Measurements from ENCODE around the gene ATF5.
"Not testable (repeated sequence)": the region's sequence is repeated elsewhere in the genome, so short reads cannot be mapped to it uniquely, and the experiment has no call there.

The ATF5 gene

DNA sequence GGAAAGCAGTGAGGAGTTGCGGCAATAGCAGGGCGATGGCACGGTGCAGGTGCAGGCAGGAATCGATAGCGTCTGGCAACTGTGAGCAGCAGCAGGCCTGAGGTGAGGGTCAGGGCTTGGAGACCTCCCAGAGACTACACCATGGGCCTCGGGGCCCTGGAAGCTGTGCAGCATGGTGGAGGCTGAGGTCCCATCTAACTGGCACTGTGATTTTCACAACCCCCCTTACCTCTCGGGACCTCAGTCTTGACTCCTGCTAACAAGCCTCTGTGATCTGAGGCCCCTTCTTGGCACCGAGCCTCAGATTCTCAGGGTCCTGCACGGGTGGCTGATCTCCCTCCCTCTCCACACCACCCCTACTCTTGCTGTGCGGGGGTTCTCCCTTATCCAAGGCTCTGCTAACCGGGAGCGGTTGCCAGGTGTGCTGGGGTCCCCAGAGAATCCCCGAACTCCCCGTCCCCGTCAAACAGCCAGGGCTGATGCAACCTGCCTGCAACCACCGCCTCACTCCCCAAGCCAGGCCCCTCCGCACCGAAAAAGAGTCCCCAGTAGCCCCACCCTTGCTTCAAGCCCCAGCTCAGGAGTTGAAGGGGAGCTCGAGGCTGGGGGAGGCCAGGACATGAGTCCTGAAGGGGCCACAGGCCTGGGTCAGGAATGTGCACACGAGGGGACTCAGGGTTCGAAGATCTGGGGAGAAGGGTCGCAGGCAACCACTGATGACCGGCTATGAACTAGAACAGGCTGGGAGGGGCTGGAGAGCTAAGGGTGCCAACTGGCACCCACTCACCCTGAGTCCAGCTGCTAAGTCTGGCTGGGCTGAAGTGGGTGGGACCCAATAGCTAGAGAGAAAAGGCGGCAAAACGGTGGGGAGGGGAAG lies 4.8 kb upstream of the ATF5 start:
- DNase-seq, result no peak

DNA sequence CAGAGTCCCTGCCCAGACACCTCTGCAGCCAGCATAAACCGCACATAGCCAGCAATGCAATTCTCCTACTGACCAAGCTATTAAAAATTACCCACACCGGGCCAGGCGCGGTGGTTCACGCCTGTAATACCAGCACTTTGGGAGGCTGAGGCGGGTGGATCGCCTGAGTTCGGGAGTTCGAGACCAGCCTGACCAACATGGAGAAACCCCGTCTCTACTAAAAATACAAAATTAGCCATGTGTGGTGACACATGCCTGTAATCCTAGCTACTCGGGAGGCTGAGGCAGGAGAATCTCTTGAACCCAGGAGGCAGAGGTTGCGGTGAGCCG lies 4.2 kb upstream of the ATF5 start:
- DNase-seq, result not testable (repeated sequence)

- no peak for DNase-seq
Measured at GRCh38 chr19:49925486-49925885, 3.5 kb upstream of the ATF5 start.

DNA sequence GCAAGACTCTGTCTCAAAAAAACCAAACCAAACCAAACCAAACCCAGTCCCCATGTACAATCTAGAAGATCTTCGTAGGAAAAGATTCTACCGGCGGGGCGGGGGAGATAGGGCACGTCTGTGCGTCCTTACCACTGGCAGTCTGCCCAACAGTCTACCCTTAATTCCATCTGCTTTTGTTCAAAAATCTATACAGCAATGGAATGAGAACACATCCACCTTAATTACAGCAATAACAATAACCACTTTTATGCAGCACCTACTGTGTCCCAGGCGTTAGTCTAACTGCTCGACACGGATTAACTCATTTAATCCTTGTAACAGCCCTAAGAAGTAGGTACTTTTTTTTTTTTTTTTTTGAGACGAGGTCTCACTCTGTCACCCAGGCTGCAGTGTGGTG lies 2.5 kb upstream of the ATF5 start:
- no peak for DNase-seq

DNA sequence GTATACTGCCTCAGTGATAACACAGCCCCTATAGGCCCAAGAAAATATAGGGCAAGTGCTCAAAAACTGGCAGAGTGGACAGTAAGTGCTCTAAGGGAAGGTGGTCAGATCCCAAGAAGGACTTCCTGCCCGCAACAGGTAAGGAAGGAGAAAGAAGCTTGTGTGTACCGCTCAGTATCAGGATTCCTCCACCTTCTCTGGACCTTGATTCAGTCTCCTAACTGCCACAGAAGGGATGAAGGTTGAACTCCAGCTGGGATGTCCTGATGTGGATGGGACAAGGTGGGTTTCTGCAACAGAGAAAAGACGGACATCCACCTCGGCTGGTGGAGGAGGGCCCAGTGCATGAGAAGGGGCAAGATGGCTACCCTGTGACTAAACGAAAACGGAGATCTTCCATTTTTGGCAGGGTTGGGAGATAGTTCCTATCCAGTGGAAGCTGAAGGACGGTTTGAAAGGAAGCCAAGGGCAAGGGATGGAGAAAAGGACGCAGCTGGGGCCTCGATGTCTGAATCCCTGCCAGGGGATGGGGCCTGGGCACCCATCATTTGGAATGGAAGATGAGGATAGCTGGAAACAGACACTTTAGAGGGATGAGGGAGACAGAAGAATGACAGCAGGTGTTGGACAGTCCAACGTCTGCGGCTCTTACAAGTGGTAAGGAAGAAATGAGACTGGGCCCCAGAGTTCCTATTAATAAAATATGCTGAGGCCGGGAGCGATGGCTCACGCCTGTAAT lies 1.3 kb upstream of the ATF5 start:
- DNase-seq, result no peak

DNA sequence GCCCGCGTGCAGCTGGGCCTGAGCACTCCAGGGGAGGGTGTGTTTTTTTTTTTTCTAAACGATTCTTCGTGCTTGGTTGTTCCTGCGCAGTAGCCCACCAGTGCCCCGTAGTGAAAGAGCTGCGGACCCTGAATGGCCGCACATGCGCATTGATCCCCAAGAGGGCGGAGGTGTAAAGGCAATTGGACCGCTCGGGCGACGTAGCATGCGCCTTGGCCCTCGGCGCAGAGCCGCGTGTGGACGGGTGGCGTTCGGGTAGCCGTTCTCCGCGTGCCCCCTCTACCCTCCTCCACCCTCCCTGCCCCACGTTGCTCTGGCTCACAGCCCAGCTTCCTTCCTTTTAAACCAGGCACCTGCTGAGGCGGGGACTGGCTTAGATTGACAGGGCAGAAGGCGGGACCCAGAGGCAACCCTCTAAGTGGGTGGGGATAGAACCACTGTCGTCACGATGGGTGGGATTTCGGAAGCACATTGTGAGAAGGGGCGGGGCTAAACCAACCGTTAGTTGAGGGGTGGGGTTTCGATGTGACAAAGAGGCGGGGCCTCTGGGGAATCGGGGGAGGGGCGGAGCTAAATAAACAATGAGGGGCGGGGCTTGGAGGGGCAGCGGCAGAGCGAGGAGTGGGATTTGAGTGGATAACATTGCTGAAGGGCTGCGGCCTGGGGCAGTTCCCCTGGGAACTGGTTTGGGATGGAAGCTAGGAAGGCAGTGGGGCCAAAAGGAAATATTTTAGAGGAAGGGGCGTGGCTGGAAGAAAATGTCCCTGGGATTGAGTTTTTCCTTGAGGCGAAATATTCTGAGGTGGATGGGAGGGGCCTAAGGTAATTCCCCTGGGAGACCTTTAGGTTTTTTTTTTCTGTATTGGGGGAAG lies 842 bp downstream of the ATF5 start:
- DNase-seq, result peak; percentile 95

GRCh38 chr19:49930483-49931011 lies 1.5 kb downstream of the ATF5 start:
- DNase-seq, result no peak

- DNase-seq, result no peak
Measured at GRCh38 chr19:49931293-49932040, 2.5 kb downstream of the ATF5 start.

DNA sequence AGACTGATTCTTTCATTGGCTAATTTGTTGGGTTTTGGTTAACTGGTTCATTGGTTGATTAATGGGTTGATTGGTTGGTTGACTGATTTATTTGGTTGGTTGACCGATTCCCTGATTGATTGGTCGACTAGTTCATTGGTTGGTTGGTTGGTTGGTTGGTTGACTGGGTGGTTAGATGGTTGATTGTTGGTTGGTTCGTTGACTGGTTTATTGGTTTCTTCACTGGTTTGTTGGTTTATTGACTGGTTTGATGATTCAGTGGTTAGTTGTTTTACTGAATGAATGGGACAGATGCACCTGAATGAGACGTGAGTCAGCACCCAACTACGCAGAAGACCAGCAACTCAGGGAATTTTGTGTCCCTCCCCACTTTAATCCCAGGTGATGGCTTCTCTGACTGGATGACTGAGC lies 3.0 kb downstream of the ATF5 start:
- no peak for DNase-seq

GRCh38 chr19:49932731-49933131 lies 3.7 kb downstream of the ATF5 start:
- DNase-seq, result no peak

- no peak for DNase-seq
Measured at GRCh38 chr19:49933643-49934042, 4.6 kb downstream of the ATF5 start.

DNA sequence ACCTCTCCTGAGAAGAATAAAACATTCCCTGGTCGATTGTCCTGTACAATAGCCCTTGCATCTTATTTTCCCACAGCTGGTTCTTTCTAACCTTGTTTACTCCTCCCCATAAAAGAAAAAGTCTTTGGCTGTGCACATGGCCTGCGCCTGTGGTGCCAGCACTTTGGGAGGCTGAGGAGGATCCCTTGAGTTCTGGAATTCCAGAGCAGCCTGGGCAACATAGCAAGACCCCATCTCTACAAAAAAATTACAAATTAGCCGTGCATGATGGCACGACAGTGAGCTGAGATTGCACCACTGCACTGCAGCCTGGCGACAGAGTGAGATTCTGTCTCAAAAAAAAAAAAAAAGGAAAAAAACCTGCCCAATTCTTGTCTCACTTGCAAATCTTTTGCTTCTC lies 7.5 kb downstream of the ATF5 start:
- DNase-seq, result no peak

- peak; percentile 33 for DNase-seq
Measured at GRCh38 chr19:49937750-49938381, 8.9 kb downstream of the ATF5 start.

- DNase-seq, result no peak
Measured at GRCh38 chr19:49938662-49939061, 9.7 kb downstream of the ATF5 start.

DNA sequence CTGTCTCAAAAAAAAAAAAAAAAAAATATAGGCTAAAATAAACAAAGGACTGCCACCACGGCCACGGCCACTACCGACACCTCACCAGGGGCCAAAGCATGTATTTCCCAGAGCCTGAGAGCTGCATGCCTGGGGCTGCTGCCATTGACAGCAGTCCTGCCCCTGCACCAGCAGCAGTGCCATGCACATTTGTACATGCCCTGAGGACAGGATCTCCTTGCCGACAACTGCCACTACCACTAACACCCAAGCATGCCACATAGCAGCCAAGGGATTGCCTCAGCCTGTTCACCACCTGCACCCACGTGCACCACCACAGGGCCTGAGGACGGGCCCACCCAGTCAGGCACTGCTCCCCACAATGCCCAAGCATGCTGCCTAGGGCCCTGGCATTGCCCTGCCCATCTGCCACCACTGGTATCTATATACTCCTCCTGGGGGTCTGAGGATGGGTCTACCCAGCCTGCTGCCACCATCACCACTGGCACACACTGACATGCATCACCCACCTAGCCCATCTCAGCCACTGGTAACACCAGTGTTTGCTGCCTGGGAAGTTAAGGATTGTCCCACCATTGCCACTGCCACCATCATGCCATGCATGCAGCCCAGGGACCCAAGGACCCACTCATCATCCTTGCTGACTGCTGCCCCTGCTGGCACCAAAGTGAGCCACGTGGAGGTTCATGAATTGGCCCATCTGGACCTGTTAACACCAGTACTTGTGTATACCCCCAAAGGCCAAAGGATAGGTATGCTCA lies 10.9 kb downstream of the ATF5 start:
- DNase-seq, result no peak

GRCh38 chr19:49940482-49940791 lies 11.4 kb downstream of the ATF5 start:
- DNase-seq, result no peak

- DNase-seq, result not testable (repeated sequence)
Measured at GRCh38 chr19:49944567-49944966, 15.6 kb downstream of the ATF5 start.

DNA sequence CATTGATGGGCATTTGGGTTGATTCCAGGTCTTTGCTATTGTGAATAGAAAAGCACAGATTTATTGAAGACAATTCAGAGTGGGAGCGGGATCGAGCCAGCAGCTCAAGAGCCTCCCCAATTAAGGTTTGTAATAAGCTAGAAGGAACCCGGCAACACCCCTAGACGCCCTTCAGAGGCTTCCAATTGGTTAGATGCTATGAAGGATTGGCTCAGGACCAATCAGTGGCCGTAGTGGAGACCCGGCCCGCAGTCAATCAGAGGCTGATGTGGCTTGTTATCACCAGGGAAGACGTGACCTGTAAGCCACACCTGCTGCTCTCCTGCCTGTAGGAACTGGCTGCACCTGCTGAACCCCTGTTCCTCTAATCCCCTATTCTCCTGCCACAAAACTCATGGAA lies 17.4 kb downstream of the ATF5 start:
- DNase-seq, result no peak

GRCh38 chr19:49949742-49950589 lies 21.0 kb downstream of the ATF5 start:
- DNase-seq, result no peak

DNA sequence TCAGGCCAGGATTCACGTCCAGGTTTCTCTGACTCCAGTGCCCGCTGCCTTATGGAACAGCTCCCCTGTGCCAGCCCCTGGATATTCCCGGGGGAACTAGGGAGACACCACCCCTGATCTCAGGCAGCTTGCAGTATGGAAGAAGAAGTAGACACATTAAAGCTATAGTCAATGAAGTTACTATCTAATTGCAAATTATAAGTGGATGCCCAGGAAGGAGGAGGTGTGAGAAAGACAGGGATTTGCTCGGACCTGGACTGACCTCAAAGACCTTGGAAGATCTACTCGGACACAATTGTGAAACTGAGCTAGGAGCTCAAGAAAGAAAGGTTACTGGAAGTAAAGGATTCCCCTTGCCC lies 21.6 kb downstream of the ATF5 start:
- no peak for DNase-seq
